Islet precursor cell (in vitro differentiated cells): ENCODE results near the gene ALK.

Experiments used
- DNase-seq: peaks from one replicate; pipeline ENCODE4 v3.0.0-alpha.2; 2018

Gene ALK

DNA sequence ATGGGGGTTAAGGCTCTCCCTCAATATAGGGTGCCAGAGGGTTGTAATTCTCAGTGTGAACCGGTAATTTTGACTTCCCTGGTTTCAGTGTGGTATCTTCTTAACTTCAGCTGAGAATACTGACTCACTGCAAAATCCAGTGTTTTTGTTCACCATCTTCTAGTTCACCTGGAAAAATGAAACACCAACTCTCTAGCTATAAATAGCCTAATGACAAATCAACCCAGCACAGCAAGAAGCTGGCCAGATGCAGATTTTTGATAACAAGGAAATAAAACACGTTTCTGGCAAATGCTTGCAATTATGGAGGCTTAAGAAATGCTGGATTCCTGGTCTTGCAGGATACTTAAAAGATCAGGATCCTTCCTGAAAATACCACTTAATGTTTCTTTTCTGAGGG lies 613.9 kb downstream of the ALK start:
- no peak for DNase-seq

DNA sequence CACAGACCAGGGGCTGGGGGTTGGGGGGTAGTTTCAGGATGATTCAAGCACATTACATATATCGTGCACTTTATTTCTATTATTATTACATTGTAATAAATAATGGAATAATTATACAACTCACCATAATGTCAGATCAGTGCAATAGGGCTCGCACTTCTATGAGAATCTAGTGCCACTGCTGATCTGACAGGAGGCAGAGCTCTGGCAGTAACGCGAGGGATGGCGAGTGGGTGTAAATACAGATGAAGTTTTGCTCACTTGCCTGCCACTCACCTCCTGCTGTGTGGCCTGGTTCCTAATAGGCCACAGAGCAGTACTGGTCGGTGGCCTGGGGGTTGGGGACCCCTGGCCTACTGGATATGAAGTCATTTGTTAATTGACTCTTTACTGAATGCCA lies 615.6 kb downstream of the ALK start:
- no peak for DNase-seq

GRCh38 chr2:29304399-29305060 lies 616.9 kb downstream of the ALK start:
- DNase-seq, result no peak

GRCh38 chr2:29296585-29296984 lies 624.8 kb downstream of the ALK start:
- DNase-seq, result no peak

- DNase-seq, result no peak
These were observed 625.5 kb downstream of the ALK start for GRCh38 chr2:29295845-29296244.

- DNase-seq, result peak; percentile 73
These were observed 627.5 kb downstream of the ALK start for GRCh38 chr2:29293830-29294438.

DNA sequence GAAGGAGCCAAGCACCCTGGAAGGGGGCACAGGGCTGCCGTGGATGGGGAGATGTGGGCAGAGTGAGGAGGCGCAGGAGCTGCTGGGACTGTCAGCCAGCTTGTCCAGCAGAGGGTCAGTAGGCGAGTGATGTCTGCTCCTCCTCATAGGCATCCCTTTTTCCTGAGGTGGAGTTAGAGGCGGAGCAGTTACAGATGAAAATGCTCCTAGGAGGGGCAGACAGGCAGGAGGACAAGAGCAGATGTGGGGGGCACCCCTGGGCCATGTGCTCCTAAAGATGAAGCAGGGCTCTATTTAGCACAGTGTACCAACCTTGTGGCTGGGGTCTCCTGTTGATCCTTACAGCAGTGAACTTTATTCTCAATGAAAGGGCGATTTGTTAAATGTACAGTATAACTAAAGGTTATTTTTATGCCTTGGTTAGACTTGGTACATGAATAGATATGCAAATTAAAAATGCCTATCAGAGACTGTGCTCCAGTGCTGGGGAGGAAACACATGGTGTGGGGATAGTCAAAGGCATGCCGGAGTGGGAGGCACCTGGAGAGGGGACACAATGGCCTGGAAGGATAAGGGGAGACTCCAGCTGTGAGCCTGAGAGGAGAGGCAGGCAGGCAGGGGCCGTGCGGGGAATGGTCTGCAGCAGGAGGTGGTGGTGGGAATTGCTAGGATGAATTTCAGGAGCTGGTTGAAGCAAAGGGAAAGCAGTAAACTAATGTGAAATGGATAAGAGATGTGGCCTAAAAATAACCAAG lies 630.9 kb downstream of the ALK start:
- DNase-seq, result peak; percentile 29

DNA sequence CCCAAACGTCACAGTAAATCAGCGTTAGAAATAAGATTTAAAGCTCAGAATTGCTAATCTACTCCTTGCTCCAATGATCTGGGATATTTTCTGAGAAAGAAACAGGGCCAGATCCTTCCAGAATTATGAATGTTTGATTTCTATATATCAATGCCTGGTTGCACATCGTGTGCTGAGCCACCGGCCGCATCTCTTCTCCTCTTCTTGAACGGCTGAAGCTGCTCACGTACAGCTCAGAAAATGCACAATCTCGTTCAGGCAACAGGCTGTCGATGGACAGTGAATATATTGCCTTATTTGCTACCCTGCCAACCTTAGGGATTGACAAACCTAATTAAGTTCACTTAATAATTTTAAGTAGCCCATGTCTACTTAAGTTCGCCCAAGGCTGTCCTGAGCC lies 636.7 kb downstream of the ALK start:
- DNase-seq, result peak; percentile 25

DNA sequence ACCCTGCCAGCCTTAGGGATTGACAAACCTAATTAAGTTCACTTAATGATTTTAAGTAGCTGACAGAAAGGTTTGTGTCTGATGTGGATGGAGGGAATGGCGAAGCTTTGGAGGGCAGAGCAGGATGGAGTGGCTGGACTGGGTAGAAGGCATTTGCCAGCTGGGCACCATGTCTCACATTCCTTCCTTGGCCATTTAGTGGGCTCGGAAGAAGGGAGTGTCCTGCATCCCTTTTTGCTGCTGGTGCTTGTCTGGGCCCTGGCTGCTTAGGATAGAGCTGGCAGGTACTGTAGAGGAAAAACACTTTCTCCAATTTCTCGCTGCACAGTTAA lies 639.5 kb downstream of the ALK start:
- no peak for DNase-seq

GRCh38 chr2:29281086-29281915 lies 640.1 kb downstream of the ALK start:
- DNase-seq, result peak; percentile 33

GRCh38 chr2:29278966-29279365 lies 642.4 kb downstream of the ALK start:
- DNase-seq, result peak; percentile 22

GRCh38 chr2:29276151-29276550 lies 645.2 kb downstream of the ALK start:
- no peak for DNase-seq

DNA sequence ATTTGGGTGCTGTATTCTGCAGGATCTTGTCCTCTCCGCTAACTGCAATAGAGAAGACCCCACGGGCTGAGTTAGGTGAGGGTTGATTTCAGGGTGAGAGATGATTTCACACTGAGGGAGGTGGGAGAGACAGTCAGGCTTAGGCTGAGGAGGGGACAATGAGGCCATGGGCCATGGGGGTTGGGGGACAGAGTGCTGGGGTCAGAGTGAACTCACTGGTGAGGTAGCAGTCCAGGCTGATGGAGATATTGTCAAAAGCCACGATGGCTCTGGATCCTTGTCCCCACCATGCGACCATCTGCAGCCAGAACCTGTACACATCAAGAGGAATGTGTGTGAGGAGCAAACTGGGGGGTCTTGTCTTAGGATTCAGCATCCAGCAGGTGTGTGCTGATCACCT lies 646.2 kb downstream of the ALK start:
- DNase-seq, result peak; percentile 24

DNA sequence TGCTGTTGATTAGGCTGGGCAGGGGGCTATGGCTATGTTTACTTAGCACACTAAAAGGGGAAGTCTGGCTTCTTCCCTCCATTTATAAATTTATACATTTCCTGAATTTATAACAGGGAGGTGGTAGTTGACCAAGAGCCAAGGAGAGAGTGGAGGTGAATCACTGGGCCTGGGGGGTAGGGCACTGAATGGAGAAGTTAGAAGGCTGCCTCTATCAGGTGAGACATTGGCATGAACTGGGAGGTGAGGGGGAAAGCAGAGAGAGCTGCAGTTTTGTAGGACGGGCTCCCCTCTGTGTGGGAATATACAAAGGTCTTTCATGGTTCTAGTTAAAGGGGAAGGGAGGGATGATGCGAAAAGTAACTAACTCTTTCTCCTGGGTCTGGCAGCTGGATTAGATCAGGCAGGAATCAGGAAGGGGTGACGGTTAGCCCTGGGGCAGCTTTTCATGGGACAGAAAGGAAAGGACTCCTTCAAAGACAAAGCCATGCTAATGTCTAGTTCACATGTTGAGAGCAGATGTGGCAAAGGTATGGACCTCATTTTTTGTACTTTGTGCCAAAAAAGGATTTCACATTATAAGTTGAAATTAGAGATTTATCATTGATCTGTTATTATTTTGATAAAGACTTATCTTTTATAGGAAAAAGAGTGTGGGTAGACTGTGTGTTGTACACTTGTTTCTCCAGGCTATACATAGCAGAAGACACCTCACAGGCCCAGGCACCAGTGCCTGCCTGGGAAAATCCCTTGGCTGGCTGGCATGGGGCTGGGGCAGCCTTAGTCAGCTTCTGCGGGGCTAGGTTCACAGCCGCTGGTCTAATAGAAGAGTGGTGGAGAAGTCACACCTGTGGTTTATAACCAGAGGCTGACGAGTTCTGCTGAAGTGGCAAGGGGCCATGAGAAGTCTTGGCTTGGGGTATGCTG lies 647.4 kb downstream of the ALK start:
- peak; percentile 43 for DNase-seq

DNA sequence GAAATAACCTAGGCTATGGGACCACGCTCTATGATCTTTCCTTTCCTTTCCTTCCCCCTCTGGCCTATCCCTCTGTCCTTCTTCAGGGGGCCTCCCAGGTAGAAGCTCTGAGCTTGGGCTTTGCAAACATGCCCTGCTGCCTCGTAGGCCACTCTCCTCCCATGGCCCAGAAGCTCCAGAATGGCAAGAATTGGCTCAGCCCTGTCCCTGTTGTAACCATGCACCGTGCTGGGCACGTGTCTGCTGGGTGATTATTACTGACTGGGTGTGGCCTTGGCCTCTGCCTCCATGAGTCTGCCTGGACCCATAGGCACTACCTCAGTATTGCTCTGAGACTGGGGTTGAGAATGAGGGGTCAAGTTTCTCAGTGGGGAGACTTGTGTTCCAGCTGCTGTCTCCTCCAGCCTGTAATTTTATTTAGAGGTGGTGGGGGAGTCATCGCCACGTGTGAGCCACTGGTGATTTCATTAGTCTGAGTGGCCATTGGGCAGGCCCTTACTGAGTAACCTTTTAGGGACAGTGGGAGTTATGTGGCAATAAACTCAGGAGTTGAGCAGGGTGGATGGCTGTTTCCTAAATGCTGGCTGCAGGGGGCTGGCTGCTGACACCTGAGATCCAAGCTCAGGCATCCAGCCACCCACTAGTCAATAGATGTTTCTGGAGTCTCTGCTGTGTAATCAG lies 648.2 kb downstream of the ALK start:
- DNase-seq, result peak; percentile 36

DNA sequence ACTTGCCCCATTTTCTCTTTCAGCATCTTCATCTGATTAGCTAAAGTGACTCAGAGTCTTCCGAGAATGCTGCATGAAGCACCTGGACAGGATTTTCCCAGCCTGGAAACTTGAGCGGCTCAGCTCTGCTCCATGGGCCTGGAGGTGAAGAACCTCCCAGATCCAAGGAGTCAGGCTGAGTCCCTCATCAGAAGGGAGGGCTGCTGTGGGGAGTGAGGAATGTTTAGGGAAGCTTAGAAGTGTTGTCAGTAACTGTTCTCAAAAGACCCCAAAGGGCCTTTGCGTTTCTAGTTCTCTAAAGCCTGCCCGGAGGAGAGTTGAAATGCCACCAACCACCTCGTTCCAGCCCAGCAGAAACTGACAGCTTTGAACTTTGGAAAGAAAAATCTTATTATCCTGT lies 649.1 kb downstream of the ALK start:
- peak; percentile 62 for DNase-seq

GRCh38 chr2:29270701-29271121 lies 650.7 kb downstream of the ALK start:
- DNase-seq, result peak; percentile 51

DNA sequence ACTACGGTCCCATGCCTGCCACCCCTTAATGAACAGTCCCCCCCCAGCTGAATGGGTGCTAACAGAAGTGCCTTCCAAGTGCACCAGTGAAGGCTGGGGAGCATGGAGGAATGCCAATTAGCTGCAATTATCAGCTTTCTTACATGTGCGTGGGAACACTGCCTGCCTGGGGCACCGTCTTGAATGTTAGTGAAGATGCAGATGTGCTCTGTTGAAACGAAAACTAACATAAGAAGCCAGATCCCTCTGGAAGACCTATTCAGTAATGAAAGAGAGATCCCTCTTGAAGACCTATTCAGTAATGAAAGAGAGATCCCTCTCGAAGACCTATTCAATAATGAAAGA lies 651.6 kb downstream of the ALK start:
- DNase-seq, result peak; percentile 46

- DNase-seq, result peak; percentile 32
These were observed 652.2 kb downstream of the ALK start for GRCh38 chr2:29269095-29269764.

DNA sequence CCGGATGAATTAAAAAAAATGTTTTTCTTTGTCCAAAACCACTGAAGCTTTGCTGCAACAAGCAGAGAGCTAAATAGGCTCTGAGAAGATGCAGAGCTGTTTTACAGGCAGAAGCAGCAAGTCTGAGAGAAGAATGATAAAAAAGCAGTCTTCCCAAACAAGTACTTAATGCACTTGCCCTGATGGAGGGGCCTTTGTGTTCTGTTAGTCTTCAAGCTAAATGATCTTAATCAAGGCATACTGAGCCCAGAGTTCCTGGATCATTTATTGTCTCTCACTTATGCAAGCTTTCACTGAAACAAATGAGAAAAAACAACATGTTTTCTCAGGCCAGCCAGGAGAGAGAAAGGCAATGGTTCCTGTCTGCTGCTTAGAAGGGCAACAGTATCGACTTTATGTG lies 653.7 kb downstream of the ALK start:
- peak; percentile 10 for DNase-seq

- DNase-seq, result no peak
These were observed 657.5 kb downstream of the ALK start for GRCh38 chr2:29263886-29264285.
